GM23248 (cell line): ENCODE measurements around the gene RHOB. TPM values are rescaled to one million over a fixed set of nuclear protein-coding genes. Genes with fewer than 3 reads are reported as not detected.

Source experiments
- DNase-seq: peaks from one replicate; pipeline ENCODE4 v3.0.0-alpha.2; 2015
- H2AFZ ChIP-seq: fragments of 200-600 bp; sonication (generic); 2 replicates; pipeline ENCODE4 v1.6.1; 2016; ENCODE audit warnings: antibody characterized with exemption
- H3F3A ChIP-seq: fragments of 200-600 bp; sonication (generic); 2 replicates; pipeline ENCODE4 v1.6.1; 2016; ENCODE audit warnings: mild to moderate bottlenecking, antibody characterized with exemption, mixed run types; ENCODE audit not compliant: insufficient read depth
- H3K27ac ChIP-seq: fragments of 200-600 bp; sonication (generic); 2 replicates; pipeline ENCODE4 v1.5.1; 2016; ENCODE audit warnings: mild to moderate bottlenecking
- H3K27me3 ChIP-seq: fragments of 200-600 bp; sonication (generic); replicated peaks from 2 replicates; pipeline ENCODE4 v1.6.1; 2016; ENCODE audit warnings: mild to moderate bottlenecking; ENCODE audit not compliant: insufficient read depth
- H3K36me3 ChIP-seq: fragments of 200-600 bp; sonication (generic); 2 replicates; pipeline ENCODE4 v1.6.1; 2016; ENCODE audit warnings: low read depth, mild to moderate bottlenecking
- H3K4me1 ChIP-seq: fragments of 200-600 bp; sonication (generic); 2 replicates; pipeline ENCODE4 v1.6.1; 2016; ENCODE audit warnings: mild to moderate bottlenecking; ENCODE audit not compliant: insufficient read depth
- H3K4me2 ChIP-seq: fragments of 200-600 bp; sonication (generic); one replicate; pipeline ENCODE4 v1.6.1; 2016; ENCODE audit warnings: mild to moderate bottlenecking; ENCODE audit not compliant: unreplicated experiment
- H3K4me3 ChIP-seq: fragments of 200-600 bp; sonication (generic); 2 replicates; pipeline ENCODE4 v1.5.1; 2016; ENCODE audit warnings: mild to moderate bottlenecking
- H3K79me2 ChIP-seq: fragments of 200-600 bp; sonication (generic); 2 replicates; pipeline ENCODE4 v1.6.1; 2016; ENCODE audit warnings: mild to moderate bottlenecking; ENCODE audit not compliant: insufficient read depth
- H3K9ac ChIP-seq: fragments of 200-600 bp; sonication (generic); 2 replicates; pipeline ENCODE4 v1.6.1; 2016; ENCODE audit warnings: mild to moderate bottlenecking
- H3K9me2 ChIP-seq: fragments of 200-600 bp; sonication (generic); 2 replicates; pipeline ENCODE4 v1.6.1; 2016; ENCODE audit warnings: mixed run types, mild to moderate bottlenecking, moderate library complexity; ENCODE audit not compliant: insufficient read depth
- H3K9me3 ChIP-seq: fragments of 200-600 bp; sonication (generic); one replicate; pipeline ENCODE4 v1.6.1; 2017; ENCODE audit warnings: low read depth
- H4K20me1 ChIP-seq: fragments of 200-600 bp; sonication (generic); 2 replicates; pipeline ENCODE4 v1.6.0; 2016; ENCODE audit not compliant: insufficient read depth
- EZH2 ChIP-seq: fragments of 200-600 bp; sonication (generic); IDR thresholded peaks from 2 replicates; pipeline ENCODE4 v1.6.1; 2018; ENCODE audit warnings: antibody characterized with exemption, mild to moderate bottlenecking; ENCODE audit not compliant: insufficient read depth, poor library complexity, severe bottlenecking
- EZH2phosphoT487 ChIP-seq: fragments of 200-600 bp; sonication (generic); IDR thresholded peaks from 2 replicates; pipeline ENCODE4 v1.6.1; 2018; ENCODE audit warnings: antibody characterized with exemption, moderate library complexity, mild to moderate bottlenecking, low read depth; ENCODE audit not compliant: insufficient read depth
- WGBS, 2 experiments: methylation state at CpG; one replicate each; pipeline ENCODE4 v1.1.6; 2015 to 2017; ENCODE audit warnings: low lambda C conversion rate in 2 of 2, low coverage in 1 of 2; ENCODE audit errors: missing lambda C conversion rate in 2 of 2; 5-methylcytosine and 5-hydroxymethylcytosine counted together
- in situ Hi-C: fragments of 300-500 bp; cut with MboI; formaldehyde crosslinking; loops from 2 replicates; pipeline ENCODE4 v1.15.0; 2020
- polyA plus RNA-seq: library from polyadenylated mRNA; unstranded; fragments of >200 nt; fragmentation: Nextera tagmentation; extraction: Ambion mirVana; gene quantifications from 2 replicates; pipeline ENCODE4 v1.2.1, GENCODE V29; 2016
- total RNA-seq: library from RNA; depleted of rRNA; stranded (reverse); fragments of >200 nt; shearing (Covaris generic); gene quantifications from 2 replicates; pipeline ENCODE4 v1.2.3, GENCODE V29; 2014

Gene RHOB
- total and polyA plus RNA-seq, 2 experiments from 2014 or later, result 45.6 to 303 TPM

- no peak overlapping the region for H3K4me3 ChIP-seq
- TF ChIP-seq EZH2 (no peak), EZH2phosphoT487 (no peak)
- H3K27me3 ChIP-seq, result no peaks in the 10 kb centered on the region; the same call in 1 of the 2 replicates
- H3K79me2 ChIP-seq, result no peaks in the 10 kb centered on the region
- no peaks in the 10 kb centered on the region for H3K9me2 ChIP-seq
- no peak overlapping the region for H2AFZ ChIP-seq
- no peaks in the 10 kb centered on the region for H3K4me1 ChIP-seq
- H3K36me3 ChIP-seq, result no peaks in the 10 kb centered on the region
- no peak overlapping the region for H3K27ac ChIP-seq
- WGBS, 2 experiments, result 61 to 63% methylated on average over 3 of the region's 3 CpGs
- no peak overlapping the region for H3K4me2 ChIP-seq
- H3K9me3 ChIP-seq, result no peaks in the 10 kb centered on the region
- no peaks in the 10 kb centered on the region for H3F3A ChIP-seq
- no peak overlapping the region for H3K9ac ChIP-seq
- in situ Hi-C loops, result no loop called here
- no peaks in the 10 kb centered on the region for H4K20me1 ChIP-seq
- peak; percentile 35 for DNase-seq
Measured at GRCh38 chr2:20400787-20401488, 45.9 kb upstream of the RHOB start.

- no peaks in the 10 kb centered on the region for H3K36me3 ChIP-seq
- H3K4me1 ChIP-seq, result no peaks in the 10 kb centered on the region
- H3K4me2 ChIP-seq, result no peak overlapping the region
- no peaks in the 10 kb centered on the region for H3K9me2 ChIP-seq
- H3K27me3 ChIP-seq, result no peaks in the 10 kb centered on the region; the same call in 1 of the 2 replicates
- H3K9ac ChIP-seq, result no peak overlapping the region
- 87 to 91% methylated on average over 6 of the region's 6 CpGs for WGBS, 2 experiments
- H3F3A ChIP-seq, result no peaks in the 10 kb centered on the region
- H3K79me2 ChIP-seq, result no peaks in the 10 kb centered on the region
- TF ChIP-seq EZH2, result no peak
- no peak for TF ChIP-seq EZH2phosphoT487
- in situ Hi-C loops, result no loop called here
- no peak overlapping the region for H3K4me3 ChIP-seq
- no peak overlapping the region for H2AFZ ChIP-seq
- no peaks in the 10 kb centered on the region for H3K9me3 ChIP-seq
- H4K20me1 ChIP-seq, result no peaks in the 10 kb centered on the region
- DNase-seq, result no peak
- H3K27ac ChIP-seq, result no peak overlapping the region
Measured at GRCh38 chr2:20401489-20401835, 45.4 kb upstream of the RHOB start.

- peaks cover 4% of the 10 kb centered on the region; the same call in 1 of the 2 replicates for H3K27me3 ChIP-seq
- no peak overlapping the region for H2AFZ ChIP-seq
- H3K4me3 ChIP-seq, result no peak overlapping the region
- 56 to 61% methylated on average over 5 of the region's 5 CpGs for WGBS, 2 experiments
- H3F3A ChIP-seq, result no peaks in the 10 kb centered on the region
- no peaks in the 10 kb centered on the region for H3K79me2 ChIP-seq
- no peak overlapping the region for H3K4me2 ChIP-seq
- no peaks in the 10 kb centered on the region for H3K4me1 ChIP-seq
- H3K9me2 ChIP-seq, result no peaks in the 10 kb centered on the region
- TF ChIP-seq EZH2 (no peak), EZH2phosphoT487 (no peak)
- H4K20me1 ChIP-seq, result no peaks in the 10 kb centered on the region
- in situ Hi-C loops, result no loop called here
- peaks cover 4% of the 10 kb centered on the region for H3K9me3 ChIP-seq
- no peaks in the 10 kb centered on the region for H3K36me3 ChIP-seq
- H3K27ac ChIP-seq, result no peak overlapping the region
- DNase-seq, result no peak
- no peak overlapping the region for H3K9ac ChIP-seq
Measured at GRCh38 chr2:20403774-20404312, 43.0 kb upstream of the RHOB start.

GRCh38 chr2:20404950-20405349 is 41.9 kb upstream of the RHOB start:
- H3K79me2 ChIP-seq, result no peaks in the 10 kb centered on the region
- 83 to 89% methylated on average over 2 of the region's 2 CpGs for whole genome bisulfite sequencing, 2 experiments

More at GRCh38 chr2:20404950-20405349, 41.9 kb upstream of the RHOB start:
- no peaks in the 10 kb centered on the region for H3K9me2 ChIP-seq
- no peak overlapping the region for H3K4me3 ChIP-seq
- H3K9me3 ChIP-seq, result peaks cover 10% of the 10 kb centered on the region
- DNase-seq, result no peak
- H2AFZ ChIP-seq, result no peak overlapping the region
- H3K9ac ChIP-seq, result no peak overlapping the region
- H3K27ac ChIP-seq, result no peak overlapping the region
- no peaks in the 10 kb centered on the region for H3K4me1 ChIP-seq
- no peak for TF ChIP-seq EZH2phosphoT487
- TF ChIP-seq EZH2, result no peak
- H4K20me1 ChIP-seq, result no peaks in the 10 kb centered on the region
- no peaks in the 10 kb centered on the region for H3K36me3 ChIP-seq
- H3F3A ChIP-seq, result no peaks in the 10 kb centered on the region
- H3K4me2 ChIP-seq, result no peak overlapping the region
- in situ Hi-C loops, result no loop called here
- H3K27me3 ChIP-seq, result peaks cover 4% of the 10 kb centered on the region; the same call in 1 of the 2 replicates
